Progenitor cell of endocrine pancreas (in vitro differentiated cells): ENCODE measurements around the gene PHTF2. TPM values are rescaled to one million over a fixed set of nuclear protein-coding genes. Genes with fewer than 3 reads are reported as not detected.

ENCODE experiments used
- DNase-seq: peaks from one replicate; pipeline ENCODE4 v3.0.0; 2021; ENCODE audit warnings: low spot score; ENCODE audit not compliant: unreplicated experiment
- H3K27ac Mint-ChIP-seq: 2 replicates; pipeline ENCODE4 v1.8.0; 2021; ENCODE audit warnings: mild to moderate bottlenecking, moderate library complexity, mixed read lengths
- H3K27me3 Mint-ChIP-seq: 2 replicates; pipeline ENCODE4 v1.8.0; 2021; ENCODE audit warnings: mixed read lengths
- H3K36me3 Mint-ChIP-seq: 2 replicates; pipeline ENCODE4 v1.8.0; 2022; ENCODE audit warnings: mixed read lengths; ENCODE audit not compliant: insufficient read depth
- H3K4me1 Mint-ChIP-seq: 2 replicates; pipeline ENCODE4 v1.8.0; 2021; ENCODE audit warnings: low read depth, mixed read lengths
- H3K4me3 Mint-ChIP-seq: 2 replicates; pipeline ENCODE4 v1.8.0; 2021; ENCODE audit warnings: low read depth, mild to moderate bottlenecking, moderate library complexity, mixed read lengths
- H3K9me3 Mint-ChIP-seq: 2 replicates; pipeline ENCODE4 v1.8.0; 2021; ENCODE audit warnings: low read depth, mixed read lengths
- CTCF ChIP-seq: fragments of 200-600 bp; sonication (generic); IDR thresholded peaks from one replicate; pipeline ENCODE4 v1.5.0; 2021; ENCODE audit warnings: antibody characterized with exemption, mild to moderate bottlenecking; ENCODE audit not compliant: unreplicated experiment
- total RNA-seq: library from RNA; stranded (reverse); gene quantifications from 2 replicates; pipeline ENCODE4 v1.2.1, GENCODE V29; 2021

Gene PHTF2
- total RNA-seq, 1 donor from 2014 or later: 13.0 TPM

- Mint-ChIP-seq H3K9me3 (no peaks in the 10 kb centered on the region), H3K36me3 (peaks cover 4% of the 10 kb centered on the region), H3K27me3 (no peaks in the 10 kb centered on the region), H3K27ac (no peak overlapping the region), H3K4me1 (peaks cover 14% of the 10 kb centered on the region), H3K4me3 (no peak overlapping the region)
- TF ChIP-seq CTCF: no peak
- DNase-seq: no peak
Observed at GRCh38 chr7:77918676-77919075, 120.1 kb downstream of the PHTF2 start.

- Mint-ChIP-seq H3K4me1 (peaks cover 4% of the 10 kb centered on the region), H3K27me3 (no peaks in the 10 kb centered on the region), H3K36me3 (peaks cover 2% of the 10 kb centered on the region), H3K27ac (no peak overlapping the region), H3K4me3 (no peak overlapping the region), H3K9me3 (no peaks in the 10 kb centered on the region)
- DNase-seq: no peak
- TF ChIP-seq CTCF: no peak
Observed at GRCh38 chr7:77923419-77923818, 124.8 kb downstream of the PHTF2 start.

DNA sequence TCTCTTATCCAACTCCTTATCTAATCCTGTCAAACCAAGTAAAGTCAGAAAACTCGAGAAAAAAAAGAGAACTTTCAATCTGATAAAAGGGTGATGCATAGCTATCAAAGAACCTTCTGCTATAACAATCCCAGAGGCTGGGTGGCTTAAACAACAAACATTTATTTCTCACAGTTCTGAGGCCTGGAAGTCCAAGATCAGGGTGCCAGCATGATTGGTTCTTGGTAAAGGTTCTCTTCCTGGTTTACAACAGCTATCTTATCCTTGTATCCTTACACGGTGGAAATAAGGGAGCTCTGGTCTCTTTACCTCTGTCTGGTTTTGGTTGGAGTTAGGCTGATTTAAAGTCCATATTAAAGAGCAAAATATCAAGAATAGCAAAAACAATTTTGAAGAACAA is 131.9 kb downstream of the PHTF2 start:
- no peak for TF ChIP-seq CTCF
- H3K4me3 Mint-ChIP-seq: no peak overlapping the region
- no peaks in the 10 kb centered on the region for H3K27me3 Mint-ChIP-seq
- peaks cover 4% of the 10 kb centered on the region for H3K36me3 Mint-ChIP-seq
- H3K4me1 Mint-ChIP-seq: no peaks in the 10 kb centered on the region
- DNase-seq: no peak
- no peak overlapping the region for H3K27ac Mint-ChIP-seq
- H3K9me3 Mint-ChIP-seq: no peaks in the 10 kb centered on the region

DNA sequence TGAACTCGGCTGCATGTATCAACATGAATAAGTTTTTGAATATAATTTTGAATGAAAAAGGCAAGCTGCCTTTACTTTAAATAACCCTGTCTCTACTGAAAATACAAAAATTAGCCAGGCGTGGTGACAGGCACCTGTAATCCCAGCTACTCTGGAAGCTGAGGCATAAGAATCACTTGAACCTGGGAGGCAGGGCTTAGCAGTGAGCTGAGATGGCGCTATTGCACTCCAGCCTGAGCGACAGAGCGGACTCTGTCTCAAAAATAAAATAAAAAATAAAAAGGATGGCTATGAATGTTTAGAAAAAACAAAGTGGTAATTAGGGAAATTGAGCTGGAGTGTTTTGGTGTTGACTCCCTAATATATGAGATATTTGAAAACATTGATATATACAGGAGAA is 133.3 kb downstream of the PHTF2 start:
- no peak overlapping the region for H3K27ac Mint-ChIP-seq
- H3K36me3 Mint-ChIP-seq: peaks cover 4% of the 10 kb centered on the region
- H3K4me3 Mint-ChIP-seq: no peak overlapping the region
- H3K9me3 Mint-ChIP-seq: no peaks in the 10 kb centered on the region
- no peak for TF ChIP-seq CTCF
- DNase-seq: no peak
- H3K4me1 Mint-ChIP-seq: no peaks in the 10 kb centered on the region
- no peaks in the 10 kb centered on the region for H3K27me3 Mint-ChIP-seq

DNA sequence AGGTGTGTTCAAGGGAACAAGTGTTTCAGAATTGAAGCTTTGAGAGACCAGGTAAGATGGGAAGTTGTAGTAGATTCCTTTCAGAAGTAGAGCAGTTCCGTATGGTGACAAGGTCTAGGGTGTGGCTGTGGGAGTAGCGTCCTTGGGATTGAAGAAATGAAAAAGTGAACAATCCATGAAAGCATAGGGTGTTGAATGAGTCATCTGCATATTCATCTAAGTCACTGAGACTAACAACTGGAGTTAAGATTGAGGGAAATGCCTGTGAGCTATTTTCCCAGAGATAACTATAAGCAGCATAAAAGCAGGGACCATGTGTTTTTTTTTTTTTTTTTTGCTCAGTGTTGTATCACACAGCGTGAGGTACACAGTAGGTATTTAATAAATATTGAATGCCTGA is 134.8 kb downstream of the PHTF2 start:
- Mint-ChIP-seq H3K4me1 (no peaks in the 10 kb centered on the region), H3K36me3 (peaks cover 4% of the 10 kb centered on the region), H3K27me3 (no peaks in the 10 kb centered on the region), H3K9me3 (no peaks in the 10 kb centered on the region), H3K27ac (no peak overlapping the region), H3K4me3 (no peak overlapping the region)
- TF ChIP-seq CTCF: no peak
- no peak for DNase-seq
